Effector memory CD4-positive, alpha-beta T cell (primary cell): Measurements from ENCODE around the gene ZNF710.

Source experiments
- DNase-seq, 3 donors: peaks; one replicate each; pipeline ENCODE4 v3.0.0-alpha.2; 2020
- H3K27ac ChIP-seq: 2 replicates; pipeline ENCODE4 v1.7.0; 2013; ENCODE audit warnings: mild to moderate bottlenecking, low read length, moderate library complexity; ENCODE audit not compliant: insufficient read depth, poor library complexity, severe bottlenecking
- H3K27me3 ChIP-seq: replicated peaks from 2 replicates; pipeline ENCODE4 v1.7.0; 2013; ENCODE audit warnings: mild to moderate bottlenecking, low read length; ENCODE audit not compliant: insufficient read depth, control insufficient read depth, poor library complexity, severe bottlenecking
- H3K36me3 ChIP-seq: 2 replicates; pipeline ENCODE4 v1.7.0; 2013; ENCODE audit warnings: mild to moderate bottlenecking, low read length, moderate library complexity; ENCODE audit not compliant: control insufficient read depth, insufficient read depth
- H3K4me1 ChIP-seq: 2 replicates; pipeline ENCODE4 v1.7.0; 2013; ENCODE audit warnings: low read length, mild to moderate bottlenecking; ENCODE audit not compliant: control insufficient read depth, insufficient read depth, poor library complexity, severe bottlenecking
- H3K4me3 ChIP-seq: 2 replicates; pipeline ENCODE4 v1.7.0; 2013; ENCODE audit warnings: low read length, low read depth, mild to moderate bottlenecking; ENCODE audit not compliant: insufficient read depth, poor library complexity, severe bottlenecking
- H3K9me3 ChIP-seq: 2 replicates; pipeline ENCODE4 v1.7.0; 2013; ENCODE audit warnings: mild to moderate bottlenecking, low read length, moderate library complexity; ENCODE audit not compliant: control insufficient read depth

The ZNF710 gene

GRCh38 chr15:90037511-90037860 is 36.4 kb downstream of the ZNF710 start:
- no peaks in the 10 kb centered on the region for H3K9me3 ChIP-seq
- no peak overlapping the region for H3K4me3 ChIP-seq
- no peak for DNase-seq
- no peak overlapping the region for H3K27ac ChIP-seq
- no peaks in the 10 kb centered on the region for H3K36me3 ChIP-seq
- peaks cover 31% of the 10 kb centered on the region for H3K4me1 ChIP-seq
- no peaks in the 10 kb centered on the region for H3K27me3 ChIP-seq

- no peaks in the 10 kb centered on the region for H3K36me3 ChIP-seq
- no peak for DNase-seq
- peaks cover 31% of the 10 kb centered on the region for H3K4me1 ChIP-seq
- no peak overlapping the region for H3K27ac ChIP-seq
- H3K27me3 ChIP-seq: no peaks in the 10 kb centered on the region
- H3K4me3 ChIP-seq: no peak overlapping the region
- no peaks in the 10 kb centered on the region for H3K9me3 ChIP-seq
These were observed 37.0 kb downstream of the ZNF710 start for GRCh38 chr15:90037961-90038631.

- no peaks in the 10 kb centered on the region for H3K36me3 ChIP-seq
- H3K9me3 ChIP-seq: no peaks in the 10 kb centered on the region
- DNase-seq: no peak
- H3K4me1 ChIP-seq: peaks cover 26% of the 10 kb centered on the region
- no peaks in the 10 kb centered on the region for H3K27me3 ChIP-seq
- no peak overlapping the region for H3K27ac ChIP-seq
- no peak overlapping the region for H3K4me3 ChIP-seq
These were observed 37.5 kb downstream of the ZNF710 start for GRCh38 chr15:90038632-90039095.

- Histone ChIP-seq H3K27ac (no peak overlapping the region), H3K4me1 (peaks cover 13% of the 10 kb centered on the region), H3K4me3 (no peak overlapping the region), H3K27me3 (no peaks in the 10 kb centered on the region), H3K36me3 (no peaks in the 10 kb centered on the region), H3K9me3 (no peaks in the 10 kb centered on the region)
- DNase-seq: no peak
These were observed 38.9 kb downstream of the ZNF710 start for GRCh38 chr15:90039996-90040395.

- no peaks in the 10 kb centered on the region for H3K36me3 ChIP-seq
- no peaks in the 10 kb centered on the region for H3K27me3 ChIP-seq
- H3K4me3 ChIP-seq: no peak overlapping the region
- no peak overlapping the region for H3K27ac ChIP-seq
- DNase-seq: no peak
- H3K9me3 ChIP-seq: no peaks in the 10 kb centered on the region
- peaks cover 7% of the 10 kb centered on the region for H3K4me1 ChIP-seq
These were observed 39.5 kb downstream of the ZNF710 start for GRCh38 chr15:90040618-90041017.

- no peak for DNase-seq
- Histone ChIP-seq H3K4me3 (no peak overlapping the region), H3K27me3 (no peaks in the 10 kb centered on the region), H3K4me1 (peaks cover 4% of the 10 kb centered on the region), H3K9me3 (no peaks in the 10 kb centered on the region), H3K27ac (no peak overlapping the region), H3K36me3 (no peaks in the 10 kb centered on the region)
These were observed 41.2 kb downstream of the ZNF710 start for GRCh38 chr15:90042356-90042755.

- H3K27me3 ChIP-seq: no peaks in the 10 kb centered on the region
- peaks cover 1% of the 10 kb centered on the region for H3K4me1 ChIP-seq
- DNase-seq: no peak
- H3K27ac ChIP-seq: no peak overlapping the region
- H3K36me3 ChIP-seq: no peaks in the 10 kb centered on the region
- no peaks in the 10 kb centered on the region for H3K9me3 ChIP-seq
- no peak overlapping the region for H3K4me3 ChIP-seq
These were observed 41.8 kb downstream of the ZNF710 start for GRCh38 chr15:90042766-90043529.

GRCh38 chr15:90043530-90044010 is 42.4 kb downstream of the ZNF710 start:
- Histone ChIP-seq H3K36me3 (no peaks in the 10 kb centered on the region), H3K27me3 (no peaks in the 10 kb centered on the region), H3K4me1 (no peaks in the 10 kb centered on the region), H3K4me3 (no peak overlapping the region), H3K27ac (no peak overlapping the region), H3K9me3 (no peaks in the 10 kb centered on the region)
- no peak for DNase-seq

GRCh38 chr15:90044191-90044590 is 43.1 kb downstream of the ZNF710 start:
- no peaks in the 10 kb centered on the region for H3K9me3 ChIP-seq
- no peak for DNase-seq
- no peaks in the 10 kb centered on the region for H3K27me3 ChIP-seq
- H3K4me1 ChIP-seq: no peaks in the 10 kb centered on the region
- H3K36me3 ChIP-seq: no peaks in the 10 kb centered on the region
- no peak overlapping the region for H3K27ac ChIP-seq
- no peak overlapping the region for H3K4me3 ChIP-seq

GRCh38 chr15:90044916-90045371 is 43.8 kb downstream of the ZNF710 start:
- Histone ChIP-seq H3K27me3 (no peaks in the 10 kb centered on the region), H3K9me3 (no peaks in the 10 kb centered on the region), H3K36me3 (no peaks in the 10 kb centered on the region), H3K4me3 (no peak overlapping the region), H3K27ac (no peak overlapping the region), H3K4me1 (no peaks in the 10 kb centered on the region)
- no peak for DNase-seq
